Kidney (tissue), 14 donors: Measurements from ENCODE around the gene NAT8L. TPM values are rescaled to one million over a fixed set of nuclear protein-coding genes. Genes with fewer than 3 reads are reported as not detected.
"Not testable (repeated sequence)": the region's sequence is repeated elsewhere in the genome, so short reads cannot be mapped to it uniquely, and the experiment has no call there.

Experiments
- DNase-seq, 5 donors: peaks; one replicate each; pipeline ENCODE4 v3.0.0-alpha.2; 2013 to 2020
- FAIRE-seq: peaks from 2 replicates; lab custom pipeline; 2012; peaks lifted over from hg19 to GRCh38; lab: Jason Lieb, UNC
- H3K27ac ChIP-seq, 2 donors: one replicate each; pipeline ENCODE4 v1.7.0; 2013; ENCODE audit warnings: low read depth in 2 of 2, low read length in 2 of 2, inconsistent platforms in 1 of 2
- H3K27me3 ChIP-seq: one replicate; pipeline ENCODE4 v1.7.1; 2013; ENCODE audit warnings: low read length, inconsistent platforms; ENCODE audit not compliant: control insufficient read depth, insufficient read depth
- H3K36me3 ChIP-seq, 3 donors: one replicate each; pipeline versions ENCODE4 v1.7.0 to v1.7.1; 2013; ENCODE audit warnings: low read length in 3 of 3, control low read depth in 1 of 3, inconsistent platforms in 1 of 3; ENCODE audit not compliant: insufficient read depth in 3 of 3, control insufficient read depth in 2 of 3
- H3K4me1 ChIP-seq, 3 donors: one replicate each; pipeline versions ENCODE4 v1.7.0 to v1.7.1; 2013; ENCODE audit warnings: low read length in 3 of 3, inconsistent platforms in 1 of 3, low read depth in 1 of 3; ENCODE audit not compliant: control insufficient read depth in 2 of 3, insufficient read depth in 2 of 3
- H3K4me3 ChIP-seq, 3 donors: one replicate each; pipeline versions ENCODE4 v1.7.0 to v1.8.1; 2013; ENCODE audit warnings: low read length in 3 of 3, control low read depth in 1 of 3, inconsistent platforms in 1 of 3
- H3K9ac ChIP-seq, 3 donors: one replicate each; pipeline versions ENCODE4 v1.7.0 to v1.7.1; 2013; ENCODE audit warnings: low read length in 3 of 3, control low read depth in 1 of 3, inconsistent platforms in 1 of 3
- H3K9me3 ChIP-seq, 3 donors: one replicate each; pipeline versions ENCODE4 v1.7.0 to v1.7.1; 2013; ENCODE audit warnings: low read length in 3 of 3, control low read depth in 1 of 3, inconsistent platforms in 1 of 3; ENCODE audit not compliant: control insufficient read depth in 2 of 3, insufficient read depth in 1 of 3
- CTCF ChIP-seq: IDR thresholded peaks from 3 replicates; pipeline ENCODE4 v1.5.1; 2012; ENCODE audit warnings: mild to moderate bottlenecking, moderate library complexity, borderline replicate concordance; ENCODE audit not compliant: insufficient read depth; ENCODE audit errors: extremely low read depth
- intact Hi-C: fragments of 100-400 bp; cut with DNase I; formaldehyde crosslinking; loops from one replicate; pipeline ENCODE4 v1.11.1; 2022
- polyA plus RNA-seq: library from polyadenylated mRNA; stranded (reverse); fragments of 350-450 nt; fragmentation: Illumina TruSeq; extraction: RNeasy Lipid Tissue Mini Kit (QIAGEN cat#74804); gene quantifications from one replicate; pipeline ENCODE4 v1.2.3, GENCODE V29; 2014; ENCODE audit warnings: low read depth, low replicate concordance; ENCODE audit not compliant: insufficient read depth
- total RNA-seq: library from RNA; stranded (reverse); fragmentation: NEBNext Ultra II Directional; extraction: Animal tissue kit (Norgen Biotek cat#: 25700); gene quantifications from one replicate; pipeline ENCODE4 v1.2.1, GENCODE V29; 2021
- donor health status: control.
- donor health status: control.
- donor health status: control.
- donor health status: control.
- donor health status: control.
- donor health status: DM: yes; HTN: yes; CAD: no.
- donor health status: Normal renal cell carcinoma (clear cell type).

The NAT8L gene
- total and polyA plus RNA-seq, 2 donors from 2014 or later: 2.7 to 12.5 TPM

- Histone ChIP-seq H3K27ac (no peak overlapping the region), H3K4me1 (no peaks in the 10 kb centered on the region), H3K36me3 (no peaks in the 10 kb centered on the region), H3K9ac (no peak overlapping the region), H3K27me3 (no peaks in the 10 kb centered on the region), H3K9me3 (no peaks in the 10 kb centered on the region), H3K4me3 (no peak overlapping the region)
- intact Hi-C loops: no loop called here
- DNase-seq: no peak
- TF ChIP-seq CTCF: no peak
- no peak for FAIRE-seq
Observed at GRCh38 chr4:2015008-2015407, 44.1 kb upstream of the NAT8L start.

DNA sequence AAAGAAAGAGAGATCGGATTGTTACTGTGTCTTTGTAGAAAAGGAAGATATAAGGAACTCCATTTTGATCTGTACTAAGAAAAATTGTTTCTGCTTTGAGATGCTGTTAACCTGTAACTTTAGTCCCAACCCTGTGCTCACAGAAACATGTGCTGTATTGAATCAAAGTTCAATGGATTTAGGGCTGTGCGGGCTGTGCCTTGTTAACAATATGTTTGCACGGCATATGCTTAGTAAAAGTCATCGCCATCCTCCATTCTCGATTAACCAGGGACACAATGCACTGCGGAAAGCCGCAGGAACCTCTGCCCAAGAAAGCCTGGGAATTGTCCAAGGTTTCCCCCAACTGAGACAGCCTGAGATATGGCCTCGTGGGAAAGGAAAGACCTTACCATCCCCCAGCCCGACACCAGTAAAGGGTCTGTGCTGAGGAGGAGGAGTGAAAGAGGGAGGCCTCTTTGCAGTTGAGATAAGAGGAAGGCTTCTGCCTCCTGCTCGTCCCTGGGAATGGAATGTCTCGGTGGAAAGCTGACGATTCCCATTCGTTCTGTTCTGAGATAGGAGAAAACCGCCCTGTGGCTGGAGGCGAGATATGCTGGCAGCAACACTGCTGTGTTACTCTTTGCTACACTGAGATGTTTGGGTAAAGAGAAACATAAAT lies 37.6 kb upstream of the NAT8L start:
- H3K36me3 ChIP-seq, H3K27ac ChIP-seq, H3K9me3 ChIP-seq, H3K9ac ChIP-seq, FAIRE-seq, H3K4me3 ChIP-seq, H3K27me3 ChIP-seq, intact Hi-C loops, H3K4me1 ChIP-seq: not testable (repeated sequence)
- DNase-seq: peak in 1 of 5 donors; percentile 31

DNA sequence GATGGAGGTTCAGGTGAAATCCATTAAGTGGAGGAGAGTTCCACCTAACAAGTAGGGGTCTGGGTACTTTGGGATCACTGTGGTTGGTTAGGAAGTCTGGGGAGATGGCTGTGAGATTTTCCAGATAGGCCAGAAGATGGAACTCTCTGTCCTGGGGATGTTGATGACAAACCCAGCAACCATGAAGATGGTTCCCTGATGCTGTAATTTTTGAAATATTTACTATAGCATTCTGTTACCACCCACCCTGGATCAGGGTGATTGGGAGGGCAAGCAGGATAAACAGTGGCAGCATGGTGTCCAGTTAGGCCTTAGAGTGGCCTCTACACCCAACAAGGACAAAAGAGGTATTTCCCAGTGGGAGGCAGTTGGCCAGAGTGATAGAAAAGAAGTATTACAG lies 34.4 kb upstream of the NAT8L start:
- Histone ChIP-seq H3K27me3 (no peaks in the 10 kb centered on the region), H3K9me3 (no peaks in the 10 kb centered on the region), H3K4me3 (no peak overlapping the region), H3K36me3 (no peaks in the 10 kb centered on the region), H3K9ac (no peak overlapping the region), H3K27ac (no peak overlapping the region), H3K4me1 (no peaks in the 10 kb centered on the region)
- TF ChIP-seq CTCF: no peak
- DNase-seq (no peak), FAIRE-seq (no peak)
- intact Hi-C loops: no loop called here

GRCh38 chr4:2025817-2026216 lies 33.3 kb upstream of the NAT8L start:
- Histone ChIP-seq H3K27ac (no peak overlapping the region), H3K9me3 (no peaks in the 10 kb centered on the region), H3K4me3 (no peak overlapping the region), H3K27me3 (no peaks in the 10 kb centered on the region), H3K4me1 (no peaks in the 10 kb centered on the region), H3K36me3 (no peaks in the 10 kb centered on the region), H3K9ac (no peak overlapping the region)
- TF ChIP-seq CTCF: no peak
- FAIRE-seq (no peak), DNase-seq (no peak)
- intact Hi-C loops: no loop called here

- DNase-seq, H3K27me3 ChIP-seq, H3K9ac ChIP-seq, H3K4me1 ChIP-seq, H3K36me3 ChIP-seq, FAIRE-seq, intact Hi-C loops, H3K4me3 ChIP-seq, H3K9me3 ChIP-seq, H3K27ac ChIP-seq: not testable (repeated sequence)
Observed at GRCh38 chr4:2027120-2027519, 32.0 kb upstream of the NAT8L start.

- H3K36me3 ChIP-seq, H3K27me3 ChIP-seq, H3K4me1 ChIP-seq, H3K4me3 ChIP-seq, H3K9ac ChIP-seq, FAIRE-seq, H3K27ac ChIP-seq, intact Hi-C loops, DNase-seq, H3K9me3 ChIP-seq: not testable (repeated sequence)
Observed at GRCh38 chr4:2031161-2031560, 28.0 kb upstream of the NAT8L start.
